A172 (cell line): Measurements from ENCODE around the gene SLC2A9. TPM values are rescaled to one million over a fixed set of nuclear protein-coding genes. Genes with fewer than 3 reads are reported as not detected.

Experiments
- DNase-seq: peaks from one replicate; pipeline ENCODE4 v3.0.0-alpha.2; 2015; ENCODE audit warnings: low spot score
- total RNA-seq: library from RNA; depleted of rRNA; stranded (reverse); fragments of >200 nt; shearing (Covaris generic); gene quantifications from 2 replicates; pipeline ENCODE4 v1.2.3, GENCODE V29; 2014

The SLC2A9 gene
- total RNA-seq, 1 experiment from 2014 or later, result not detected

DNA sequence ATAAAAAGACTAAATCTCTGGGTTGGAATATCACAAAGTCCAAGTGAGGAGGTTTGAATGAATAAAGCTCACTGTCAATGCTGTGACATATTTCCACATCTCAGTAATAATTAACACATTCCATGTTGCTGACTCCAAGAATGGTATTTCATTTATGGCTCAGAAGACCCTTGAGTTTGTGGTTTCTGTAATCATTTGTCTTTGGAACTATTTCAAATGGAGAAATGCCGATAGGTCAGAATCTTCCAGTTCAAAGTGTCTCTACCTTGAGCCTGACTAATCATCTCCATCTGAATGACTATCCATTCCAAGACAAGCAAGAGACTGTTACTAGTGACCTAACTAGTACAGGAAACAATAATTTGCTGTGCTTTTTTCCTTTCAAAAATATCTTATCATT, 24.2 kb upstream of the SLC2A9 start:
- peak; percentile 74 for DNase-seq

DNA sequence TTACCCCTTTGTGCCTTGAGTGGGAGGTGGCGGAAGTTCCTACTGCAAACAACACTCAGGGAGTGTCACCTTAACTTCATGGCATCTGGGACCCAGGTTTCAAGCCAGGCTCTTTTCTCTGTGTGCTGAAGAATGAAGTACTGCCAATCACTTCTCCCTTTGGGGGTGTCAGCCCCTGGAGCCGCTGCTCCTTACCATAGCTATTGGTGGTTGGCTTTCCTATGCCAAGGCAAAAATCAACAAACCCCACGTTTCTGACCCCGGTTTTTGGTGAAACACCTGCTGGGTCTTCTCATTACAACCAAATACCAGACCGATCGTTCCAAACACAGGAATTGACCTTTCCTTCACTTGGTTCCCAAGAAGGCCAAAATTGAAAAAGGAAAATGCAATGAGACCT, 19.7 kb upstream of the SLC2A9 start:
- no peak for DNase-seq

DNA sequence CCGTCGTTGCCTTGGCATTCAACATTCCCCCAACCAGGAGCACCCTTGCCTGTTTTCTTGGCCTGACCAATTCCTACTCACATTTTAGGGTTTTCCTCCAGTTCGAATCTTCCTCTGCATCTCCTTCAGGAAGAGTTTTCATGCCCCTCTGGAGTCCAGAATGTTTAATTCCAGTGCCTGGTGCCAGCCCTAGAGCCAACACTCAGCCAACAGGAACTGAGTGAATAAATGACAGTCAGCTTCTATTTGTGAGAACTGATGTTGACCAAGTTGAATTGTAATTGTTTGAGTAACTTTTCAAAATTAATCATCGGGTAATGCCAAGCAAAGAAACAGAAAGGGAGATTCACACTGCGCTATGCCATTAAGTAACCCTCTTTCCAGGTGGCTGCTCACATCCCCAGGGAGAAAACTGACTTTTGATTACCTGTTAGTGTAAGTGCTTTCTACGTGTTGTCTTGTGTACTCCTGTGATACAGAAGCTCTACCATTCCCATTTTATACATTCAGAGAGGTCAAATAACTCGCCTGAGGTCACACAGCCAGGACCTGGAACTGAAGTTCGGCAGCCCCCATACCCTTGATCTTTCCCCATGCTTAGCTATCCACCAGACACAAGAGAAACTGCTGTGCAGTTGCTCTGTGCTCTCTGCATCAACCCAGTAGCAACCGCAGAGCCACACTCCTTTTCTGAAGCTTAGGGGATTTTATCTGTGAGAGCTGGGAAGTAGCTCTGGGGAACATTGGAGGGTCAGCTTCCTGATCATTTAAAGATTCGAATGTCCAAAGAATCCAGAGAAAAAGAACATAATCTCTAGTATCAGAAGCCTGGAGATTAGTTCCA, 19.0 kb upstream of the SLC2A9 start:
- no peak for DNase-seq

DNA sequence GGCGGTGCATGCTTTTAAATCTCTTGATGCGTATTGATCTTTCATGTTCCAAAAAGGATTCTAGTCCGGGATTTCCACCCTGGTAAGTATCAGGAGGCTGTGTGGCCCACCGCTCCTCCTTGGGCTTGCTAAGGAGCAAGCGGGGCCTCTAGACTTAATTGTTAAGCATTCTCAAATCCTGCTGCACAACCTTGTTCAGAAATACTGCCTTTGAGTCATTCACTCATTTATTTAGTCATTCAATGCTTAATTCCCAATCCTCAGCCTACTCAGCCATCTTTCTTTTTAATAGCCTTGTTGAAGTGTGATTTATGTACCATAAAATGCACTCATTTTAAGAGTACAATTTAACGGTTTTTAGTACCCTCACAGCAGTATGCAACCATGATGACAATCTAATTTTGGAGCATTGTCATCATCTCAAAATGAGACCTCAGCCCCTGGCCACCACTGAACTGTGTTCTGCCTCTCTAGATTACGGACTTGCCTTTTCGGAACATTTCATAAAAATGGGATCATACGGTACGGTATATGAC, 15.6 kb upstream of the SLC2A9 start:
- DNase-seq, result no peak

DNA sequence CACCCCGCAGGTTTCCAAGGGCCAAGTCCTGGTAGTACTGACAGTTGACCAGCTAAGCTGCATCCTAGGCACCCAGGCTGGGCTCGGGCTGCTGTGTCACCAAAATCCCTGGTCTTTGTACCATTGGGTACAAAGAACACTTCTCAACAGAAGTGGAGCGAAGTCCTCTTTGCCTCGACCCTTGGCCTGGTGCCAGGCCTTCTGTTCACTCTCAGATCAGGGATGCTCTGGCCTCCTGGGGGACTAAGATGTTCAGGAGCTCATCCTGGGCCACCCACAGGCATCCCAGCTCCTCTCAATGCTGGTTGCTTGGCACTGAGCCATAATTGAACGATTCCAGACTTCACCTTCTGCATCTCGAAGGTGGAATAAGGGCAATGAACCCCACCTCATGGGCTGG, 13.8 kb upstream of the SLC2A9 start:
- no peak for DNase-seq

DNA sequence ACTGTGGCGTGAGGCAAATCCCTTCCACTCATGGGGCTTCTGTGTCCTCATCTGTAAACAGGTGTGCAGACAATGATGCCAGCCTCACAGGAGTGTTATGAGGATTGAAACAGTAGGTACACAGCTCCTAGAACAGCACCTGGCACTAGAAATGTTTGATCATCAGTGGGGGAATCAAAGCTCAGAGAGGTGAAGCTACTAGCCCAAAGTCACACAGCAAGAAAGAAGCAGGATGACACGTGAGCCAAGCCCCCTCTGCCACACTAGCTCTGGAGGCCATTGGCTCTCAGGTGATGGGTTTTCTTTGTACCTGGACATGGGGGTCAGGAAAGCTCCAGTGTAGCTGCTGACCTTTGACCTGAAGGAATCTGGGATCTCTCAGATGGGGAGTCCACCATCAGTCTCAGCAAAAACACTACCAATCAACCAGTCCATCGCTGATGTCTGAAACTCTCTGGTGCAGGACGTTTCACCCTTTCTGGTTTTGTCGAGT, 13.4 kb upstream of the SLC2A9 start:
- no peak for DNase-seq

DNA sequence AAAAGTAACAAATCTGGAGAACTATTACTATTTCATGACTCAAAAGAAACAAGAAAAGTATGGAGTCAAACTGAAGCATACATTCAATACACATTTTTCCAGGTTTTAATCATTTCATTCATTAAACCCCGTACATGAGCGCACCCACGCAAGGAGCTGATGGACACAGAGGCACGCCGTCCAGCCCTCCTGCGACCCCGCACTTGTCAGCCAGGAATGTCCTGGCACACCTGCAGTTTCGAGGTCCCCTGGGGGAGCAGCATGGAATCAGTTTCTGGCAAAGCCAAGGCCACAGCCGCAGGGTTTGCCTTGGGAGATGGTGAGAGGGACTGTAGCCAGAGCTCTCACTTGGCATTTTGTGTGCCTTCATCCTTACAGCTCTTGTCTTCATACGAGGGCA, 12.8 kb upstream of the SLC2A9 start:
- DNase-seq, result no peak

DNA sequence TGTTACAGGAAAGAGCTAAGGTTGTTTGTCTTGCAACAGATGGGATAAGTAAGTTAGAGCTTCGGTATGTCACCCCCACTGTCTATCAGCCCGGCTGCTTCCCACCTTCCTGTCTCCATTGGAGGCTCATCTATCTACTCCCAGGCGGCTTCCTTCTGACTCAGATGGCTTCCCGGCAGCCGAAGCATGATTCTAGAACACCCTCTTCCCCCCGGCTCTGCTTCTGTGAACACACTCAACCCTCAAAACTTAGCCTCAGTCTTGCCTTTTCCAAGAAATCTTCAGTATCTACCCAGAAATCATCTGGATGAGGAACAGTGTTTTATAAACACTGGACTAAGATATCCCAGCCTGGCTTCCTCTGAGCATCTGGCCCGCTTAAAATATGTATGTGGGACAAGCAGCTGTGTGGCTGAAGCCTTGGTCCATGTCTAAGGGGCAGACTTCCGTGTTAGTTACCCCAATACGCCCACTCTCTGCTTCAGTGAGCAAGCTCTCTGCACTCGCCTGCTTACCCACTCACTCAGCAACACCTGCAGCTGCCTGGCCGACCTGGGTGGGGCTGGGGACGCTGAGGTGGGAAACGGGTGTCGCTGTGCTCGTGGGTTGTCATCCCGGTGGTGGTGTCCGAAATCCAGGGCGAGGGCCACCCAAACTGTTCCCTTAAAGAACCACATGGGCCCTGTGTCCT, 12.0 kb upstream of the SLC2A9 start:
- peak; percentile 52 for DNase-seq

DNA sequence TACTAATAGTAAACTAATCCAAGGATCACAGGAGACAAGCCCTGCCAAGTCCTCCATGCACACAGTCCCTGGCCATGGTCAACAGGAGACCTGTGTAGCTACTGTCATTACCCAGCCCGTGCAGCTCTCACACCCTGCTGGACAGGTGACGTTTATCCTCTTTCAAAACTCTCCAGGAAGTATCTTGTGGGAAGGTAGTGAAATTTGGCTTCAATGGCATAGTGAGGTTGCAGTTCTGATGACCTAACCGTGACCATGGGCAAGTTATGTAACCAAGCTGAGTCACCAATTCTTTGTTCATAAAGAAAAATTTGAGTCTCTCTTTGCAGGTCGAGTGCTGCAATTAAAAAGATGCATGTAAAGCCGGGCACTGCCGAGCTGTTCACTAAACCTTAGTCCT, 11.3 kb upstream of the SLC2A9 start:
- peak; percentile 75 for DNase-seq

DNA sequence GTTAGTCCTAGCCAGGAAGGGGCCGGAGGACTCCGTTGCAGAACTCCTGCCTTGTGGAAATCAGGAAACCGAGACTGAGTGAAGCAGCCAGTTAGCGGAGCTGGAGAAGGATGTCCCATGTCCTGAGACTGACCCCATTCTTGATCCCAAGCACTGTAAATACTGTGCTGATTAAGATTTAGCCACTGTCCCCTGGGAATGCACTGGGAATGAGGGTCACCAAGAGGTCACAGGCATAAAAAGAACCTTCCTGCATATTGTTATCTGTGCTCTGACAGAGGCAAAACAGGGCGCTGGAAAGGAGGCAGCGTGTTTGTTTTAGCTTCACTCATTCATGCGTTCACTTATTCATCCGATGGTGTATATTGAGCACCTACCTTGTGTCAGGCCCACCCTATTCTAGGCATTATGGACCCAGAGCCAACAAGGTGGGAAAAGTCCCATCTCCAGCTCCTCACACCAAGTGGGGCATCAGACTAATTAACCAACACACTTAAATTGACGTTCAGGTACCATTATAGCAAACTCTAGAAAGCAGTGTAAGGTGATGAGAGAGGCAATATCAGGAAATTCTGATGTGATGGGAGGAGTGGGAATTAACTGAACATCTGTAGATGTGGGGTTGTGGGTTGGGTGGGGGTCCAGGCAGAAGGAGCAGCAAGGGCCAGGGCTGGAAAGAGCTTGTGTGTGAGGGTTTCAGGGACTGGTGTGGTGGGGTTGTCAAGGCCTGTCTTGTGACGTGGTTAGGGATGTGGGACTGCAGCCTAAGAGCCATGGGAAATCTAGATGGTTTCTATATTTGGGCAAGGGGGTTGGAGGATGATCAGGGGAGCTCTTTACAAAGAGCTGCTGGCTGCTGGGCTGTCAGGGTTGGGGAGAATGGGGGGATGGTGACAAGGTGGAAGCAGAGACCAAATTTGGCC, 10.6 kb upstream of the SLC2A9 start:
- DNase-seq, result no peak

DNA sequence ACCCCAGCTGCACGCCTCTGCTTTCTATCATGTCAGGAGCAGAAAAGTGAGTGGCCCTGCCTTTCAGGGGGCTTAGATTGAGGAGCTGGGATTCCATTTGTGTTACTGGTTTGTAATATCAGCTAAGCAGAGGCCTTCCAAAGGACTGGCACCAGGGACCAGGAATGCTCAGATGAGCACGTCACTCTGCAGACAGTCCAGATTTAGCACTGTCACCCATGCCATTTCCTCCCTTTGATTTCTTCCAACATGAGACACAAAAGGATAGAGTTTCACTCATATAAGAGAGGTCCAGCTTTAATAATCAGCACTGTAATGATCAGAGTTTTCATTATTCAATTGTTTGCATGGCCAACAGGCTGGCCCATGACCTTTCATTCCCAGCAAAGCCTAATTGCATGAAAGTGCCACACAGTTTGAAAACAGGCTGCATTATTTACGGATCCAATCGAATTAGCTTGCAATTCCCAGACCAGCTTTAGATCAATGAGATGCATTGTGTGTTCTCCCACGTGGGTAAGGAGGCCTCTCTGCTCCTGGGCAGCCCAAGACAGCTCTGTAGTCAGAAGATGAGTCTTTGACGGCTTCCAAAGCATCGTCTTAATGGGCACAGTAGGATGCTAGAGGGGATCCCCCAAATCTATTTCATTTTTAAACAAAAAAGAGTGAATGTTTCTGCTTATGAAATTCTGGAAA, 9.8 kb upstream of the SLC2A9 start:
- no peak for DNase-seq

DNA sequence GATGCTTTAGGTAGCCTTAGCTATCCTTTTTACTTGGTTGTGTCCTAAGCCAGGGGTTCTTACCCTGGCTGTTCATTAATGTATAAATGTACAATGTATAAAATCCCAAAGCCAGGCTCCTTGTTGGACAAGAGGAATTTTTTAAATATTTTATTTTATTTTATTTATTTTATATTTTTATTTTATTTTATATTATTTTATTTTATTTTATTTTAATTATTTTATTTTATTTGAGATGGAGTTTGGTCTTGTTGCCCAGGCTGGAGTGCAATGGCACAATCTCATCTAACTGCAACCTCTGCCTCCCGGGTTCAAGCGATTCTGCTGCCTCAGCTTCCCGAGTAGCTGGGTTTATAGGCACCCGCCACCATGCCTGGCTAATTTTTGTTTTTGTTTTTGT, 8.1 kb upstream of the SLC2A9 start:
- DNase-seq, result no peak

DNA sequence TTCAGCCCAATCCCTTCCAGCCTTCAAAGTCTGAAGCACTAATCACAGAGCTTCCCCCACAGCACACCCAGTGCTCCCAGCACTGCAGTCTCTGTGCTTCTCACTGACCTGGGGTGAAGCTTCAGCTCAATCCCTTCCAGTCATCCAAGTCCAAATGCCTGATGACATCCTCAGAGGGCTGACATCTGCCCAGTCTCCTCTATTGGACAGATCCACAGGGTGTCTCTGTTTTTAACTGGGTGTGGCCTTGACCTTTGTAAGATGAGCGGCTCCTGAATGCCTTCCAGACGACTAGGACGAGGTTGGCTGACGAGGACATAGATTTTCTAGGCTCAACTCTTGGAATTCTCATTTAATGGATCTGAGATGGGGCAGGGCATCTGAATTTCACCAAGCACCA, 7.6 kb upstream of the SLC2A9 start:
- DNase-seq, result no peak

DNA sequence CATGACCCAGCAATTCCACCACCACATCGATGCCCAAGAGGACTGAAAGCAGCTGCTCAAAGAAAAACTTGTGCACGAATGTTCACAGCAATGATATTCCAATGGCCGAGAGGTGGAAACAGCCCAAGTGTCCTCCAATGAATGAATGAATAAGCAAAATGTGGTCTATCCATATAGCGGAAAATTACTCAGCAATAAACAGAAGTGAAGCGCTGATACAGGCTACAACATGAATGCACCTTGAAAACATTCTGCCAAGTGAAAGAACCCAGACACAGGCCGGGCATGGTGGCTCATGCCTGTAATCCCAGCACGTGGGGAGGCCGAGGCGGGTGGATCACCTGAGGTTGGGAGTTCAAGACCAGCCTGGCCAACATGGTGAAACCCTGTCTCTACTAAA, 5.2 kb upstream of the SLC2A9 start:
- no peak for DNase-seq

DNA sequence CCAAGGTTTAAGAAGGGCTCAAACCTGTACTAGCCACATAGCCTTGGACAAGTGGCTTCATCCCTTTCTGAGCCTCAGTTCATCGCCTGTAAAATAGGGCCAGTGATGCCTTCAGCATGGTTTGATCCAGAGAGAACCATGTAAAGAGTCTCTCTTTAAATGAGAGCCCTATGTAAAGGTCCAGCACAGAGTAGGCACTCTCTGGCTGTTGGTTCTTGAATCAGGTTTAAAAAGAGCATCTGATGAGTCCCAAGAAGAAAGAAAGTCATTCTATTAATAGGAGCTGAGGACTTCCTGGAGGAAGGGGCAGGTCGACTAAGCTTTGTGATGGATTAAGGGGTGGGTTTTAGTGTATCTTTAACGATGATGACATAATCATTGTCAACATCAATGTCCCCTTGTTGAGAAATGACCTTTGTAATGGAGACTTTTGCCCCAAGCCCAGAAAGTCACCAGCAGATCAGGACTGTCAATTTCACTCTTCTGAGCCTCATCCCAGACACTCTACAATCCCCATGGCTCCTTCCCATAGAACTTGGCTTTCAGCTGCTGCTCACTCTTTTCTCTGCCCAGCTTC, 4.0 kb upstream of the SLC2A9 start:
- DNase-seq, result no peak

DNA sequence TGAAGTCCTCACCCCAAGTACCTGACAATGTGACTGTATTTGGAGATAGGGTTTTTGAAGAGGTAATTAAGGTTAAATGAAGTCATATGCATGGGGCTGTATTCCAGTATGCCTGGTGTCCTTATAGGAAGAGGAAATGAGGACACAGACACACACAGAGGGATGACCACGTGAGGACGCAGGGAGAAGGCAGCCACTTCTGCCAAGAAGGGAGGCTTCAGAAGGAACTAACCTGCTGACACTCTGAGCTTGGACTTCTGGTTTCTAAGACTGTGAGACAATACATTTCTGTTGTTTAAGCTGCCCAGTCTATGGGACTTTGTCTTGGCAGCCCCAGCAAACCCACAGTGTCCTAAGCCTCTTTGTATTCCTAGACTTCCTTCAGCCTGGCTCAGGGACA, 3.0 kb upstream of the SLC2A9 start:
- DNase-seq, result no peak

DNA sequence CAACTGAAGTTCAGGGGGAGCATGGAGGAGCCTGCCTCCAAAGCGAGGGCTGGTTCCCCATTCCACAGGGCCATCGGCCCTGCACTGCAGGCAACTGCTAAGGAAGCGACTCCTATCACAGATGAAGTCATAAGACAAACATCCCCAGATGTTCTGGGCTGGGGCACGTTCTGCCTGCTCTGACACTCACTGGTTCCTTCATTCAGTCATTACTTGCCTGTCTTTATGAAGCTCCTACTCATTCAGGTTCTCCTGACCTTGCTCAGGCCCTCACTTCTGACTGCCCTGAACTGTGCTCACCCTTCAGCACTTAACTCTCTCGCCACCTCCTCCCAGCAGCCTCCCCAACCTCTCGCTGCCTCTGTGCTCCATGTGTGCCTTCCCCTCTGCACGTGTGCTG, 2.5 kb upstream of the SLC2A9 start:
- no peak for DNase-seq

DNA sequence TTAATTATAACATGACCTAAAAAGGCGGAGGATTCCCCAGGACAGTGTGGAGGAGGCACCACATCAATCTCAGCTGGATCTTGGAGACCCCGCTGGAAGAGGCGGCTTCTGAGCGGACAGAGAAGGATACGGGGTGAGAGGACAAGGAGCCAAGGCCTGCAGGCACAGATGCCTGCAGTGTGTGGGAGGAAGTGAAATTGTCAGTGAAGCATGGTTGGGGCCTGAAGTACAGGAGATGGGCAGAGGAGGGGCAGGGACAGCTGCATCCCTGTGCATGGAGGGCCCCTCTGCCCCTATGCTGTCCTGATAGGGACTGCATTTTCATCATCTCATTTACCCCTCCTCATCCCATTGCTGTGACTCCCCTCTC, 1.7 kb upstream of the SLC2A9 start:
- DNase-seq, result no peak

DNA sequence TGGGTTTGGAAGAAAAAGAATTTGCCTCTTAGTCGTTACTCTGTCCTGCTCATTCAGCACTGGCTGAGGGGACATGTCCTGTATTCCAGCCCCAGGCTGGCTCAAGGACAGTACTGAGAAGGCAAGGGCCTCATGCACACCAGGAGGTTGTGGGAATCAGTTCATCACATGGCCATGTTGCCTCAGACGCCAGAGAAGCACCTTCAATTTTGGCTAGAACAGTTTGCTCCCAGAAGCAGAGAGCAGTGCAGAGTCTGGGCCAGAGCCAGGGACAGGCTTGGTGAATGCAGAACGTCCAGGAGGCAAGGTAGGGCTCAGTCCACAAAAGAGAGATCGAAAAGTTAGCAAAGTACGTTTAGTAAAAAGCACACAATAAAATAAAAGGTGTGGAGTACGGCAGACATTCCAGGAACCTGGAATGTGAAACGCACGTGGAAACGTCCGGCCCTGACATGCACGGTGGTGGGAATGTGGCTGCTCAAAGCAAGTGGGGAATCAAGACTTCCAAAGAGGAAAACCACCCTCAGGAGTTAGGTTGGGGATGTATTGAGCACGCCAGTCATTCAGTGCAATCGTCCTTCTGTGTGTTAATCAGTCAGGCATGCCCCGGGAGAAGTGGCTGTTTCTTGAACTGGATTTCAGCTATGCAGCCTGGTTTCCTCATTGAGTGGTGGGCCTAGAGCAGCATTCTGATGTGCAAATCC, 1.2 kb upstream of the SLC2A9 start:
- no peak for DNase-seq

DNA sequence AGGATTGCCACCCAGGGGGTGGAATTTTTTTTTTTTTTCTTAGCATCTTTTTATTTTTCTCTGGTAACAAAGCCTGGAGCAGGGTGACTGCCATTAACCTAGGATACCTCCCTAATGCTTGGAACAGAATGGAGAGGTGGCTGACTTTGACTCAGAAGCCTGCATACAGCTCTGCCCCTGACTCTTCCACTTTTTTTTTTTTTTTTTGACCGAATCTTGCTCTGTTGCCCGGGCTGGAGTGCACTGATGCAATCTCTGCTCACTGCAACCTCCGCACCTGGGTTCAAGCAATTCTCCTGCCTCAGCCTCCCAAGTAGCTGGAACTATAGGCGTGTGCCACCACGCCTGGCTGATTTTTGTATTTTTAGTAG, 341 bp upstream of the SLC2A9 start:
- no peak for DNase-seq
